Measurements from ENCODE around the gene COLEC12. TPM values are rescaled to one million over a fixed set of nuclear protein-coding genes. Genes with fewer than 3 reads are reported as not detected.

The COLEC12 gene
- total RNA-seq, 1 donor from 2014 or later, result 9.9 TPM

GRCh38 chr18:355678-356077 lies 144.8 kb downstream of the COLEC12 start:
- ATAC-seq, result no peak
- intact Hi-C loops (cut with DNase I), result no loop called here
- no peak for DNase-seq (ENCODE audit: missing footprints)

- no peak for ATAC-seq
- intact Hi-C loops (cut with DNase I), result no loop called here
- no peak for DNase-seq (ENCODE audit: missing footprints)
Observed at GRCh38 chr18:354471-354870, 146.0 kb downstream of the COLEC12 start.

- ATAC-seq (no peak), DNase-seq (ENCODE audit: missing footprints) (no peak)
- intact Hi-C loops (cut with DNase I), result no loop called here
Observed at GRCh38 chr18:354003-354402, 146.5 kb downstream of the COLEC12 start.

- ATAC-seq (no peak), DNase-seq (ENCODE audit: missing footprints) (no peak)
- intact Hi-C loops (cut with DNase I), result no loop called here
Observed at GRCh38 chr18:352438-352837, 148.1 kb downstream of the COLEC12 start.

- ATAC-seq (peak; percentile 50), DNase-seq (ENCODE audit: missing footprints) (no peak)
- intact Hi-C loops (cut with DNase I), result no loop called here
Observed at GRCh38 chr18:350953-351572, 149.4 kb downstream of the COLEC12 start.

- intact Hi-C loops (cut with DNase I), result no loop called here
- ATAC-seq, result no peak
Observed at GRCh38 chr18:346600-346999, 153.9 kb downstream of the COLEC12 start.

GRCh38 chr18:341102-341501 lies 159.4 kb downstream of the COLEC12 start:
- ATAC-seq, result no peak
- intact Hi-C loops (cut with DNase I), result no loop called here
- no peak for DNase-seq (ENCODE audit: missing footprints)

More at GRCh38 chr18:346600-346999, 153.9 kb downstream of the COLEC12 start:
- DNase-seq (ENCODE audit: missing footprints), result no peak

- intact Hi-C loops (cut with DNase I), result no loop called here
- ATAC-seq, result no peak
- no peak for DNase-seq (ENCODE audit: missing footprints)
Observed at GRCh38 chr18:340044-340443, 160.5 kb downstream of the COLEC12 start.

GRCh38 chr18:339200-339599 lies 161.3 kb downstream of the COLEC12 start:
- intact Hi-C loops (cut with DNase I), result loop anchor here (10.0 kb wide), 1 partner anchor 116 kb away; no protein-coding TSS in a partner anchor
- DNase-seq (ENCODE audit: missing footprints) (no peak), ATAC-seq (no peak)

GRCh38 chr18:336713-337112 lies 163.8 kb downstream of the COLEC12 start:
- DNase-seq (ENCODE audit: missing footprints), result no peak
- intact Hi-C loops (cut with DNase I), result loop anchor here (10.0 kb wide), 1 partner anchor 118 kb away; no protein-coding TSS in a partner anchor
- no peak for ATAC-seq

- ATAC-seq, result no peak
- intact Hi-C loops (cut with DNase I), result loop anchor here (10.0 kb wide), 1 partner anchor 119 kb away; no protein-coding TSS in a partner anchor
- no peak for DNase-seq (ENCODE audit: missing footprints)
Observed at GRCh38 chr18:335733-336132, 164.8 kb downstream of the COLEC12 start.

- no peak for DNase-seq (ENCODE audit: missing footprints)
- no peak for ATAC-seq
- intact Hi-C loops (cut with DNase I), result loop anchor here (10.0 kb wide), 1 partner anchor 120 kb away; no protein-coding TSS in a partner anchor
Observed at GRCh38 chr18:334575-335132, 165.8 kb downstream of the COLEC12 start.

- intact Hi-C loops (cut with DNase I), result loop anchor here (10.0 kb wide), 1 partner anchor 122 kb away; no protein-coding TSS in a partner anchor
- peak; percentile 73 for DNase-seq (ENCODE audit: missing footprints)
- peak; percentile 73 for ATAC-seq
Observed at GRCh38 chr18:332721-333510, 167.6 kb downstream of the COLEC12 start.

GRCh38 chr18:332007-332406 lies 168.5 kb downstream of the COLEC12 start:
- DNase-seq (ENCODE audit: missing footprints) (peak; percentile 72), ATAC-seq (peak; percentile 22)
- intact Hi-C loops (cut with DNase I), result loop anchor here (10.0 kb wide), 1 partner anchor 123 kb away; no protein-coding TSS in a partner anchor

- ATAC-seq, result no peak
- DNase-seq (ENCODE audit: missing footprints), result no peak
- intact Hi-C loops (cut with DNase I), result loop anchor here (10.0 kb wide), 1 partner anchor 123 kb away; no protein-coding TSS in a partner anchor
Observed at GRCh38 chr18:331221-331821, 169.2 kb downstream of the COLEC12 start.

- intact Hi-C loops (cut with DNase I), result loop anchor here (10.0 kb wide), 1 partner anchor 64 kb away; the partner anchor contains the start of gene THOC1
- DNase-seq (ENCODE audit: missing footprints) (no peak), ATAC-seq (no peak)
Observed at GRCh38 chr18:328928-329327, 171.6 kb downstream of the COLEC12 start.

GRCh38 chr18:326846-327245 lies 173.7 kb downstream of the COLEC12 start:
- ATAC-seq, result no peak
- no peak for DNase-seq (ENCODE audit: missing footprints)

GRCh38 chr18:323253-323622 lies 177.3 kb downstream of the COLEC12 start:
- ATAC-seq (peak; percentile 77), DNase-seq (ENCODE audit: missing footprints) (no peak)
- intact Hi-C loops (cut with DNase I), result loop anchor here (10.0 kb wide), 1 partner anchor 58 kb away; the partner anchor contains the start of gene THOC1

More at GRCh38 chr18:326846-327245, 173.7 kb downstream of the COLEC12 start:
- intact Hi-C loops (cut with DNase I), result loop anchor here (10.0 kb wide), 1 partner anchor 62 kb away; the partner anchor contains the start of gene THOC1
